HCT116 (cell line): ENCODE results near the gene ZHX3. TPM values are rescaled to one million over a fixed set of nuclear protein-coding genes. Genes with fewer than 3 reads are reported as not detected.

ENCODE experiments used
- ATAC-seq: fragments of 200-7000 bp; cut with Tn5 transposase; 2 replicates; pipeline ENCODE4 v1.9.1; 2020; ENCODE audit warnings: mild to moderate bottlenecking, moderate library complexity
- BruUV-seq: library from RNA; stranded (reverse); fragments of 400-500 nt; replicated peaks from 2 replicates; lab custom pipeline; 2021; lab: Mats Ljungman, UMichigan
- CTCF ChIA-PET: fragments of 300-600 bp; sonication (Branson Sonifier 250); formaldehyde crosslinking; loops from one replicate; lab custom pipeline; 2021; ENCODE audit warnings: antibody characterized with exemption; lab: Charles Lee
- POLR2A ChIA-PET: fragments of 300-600, 350-600 bp; sonication (Branson Sonifier 250); formaldehyde crosslinking; loops from one replicate; lab custom pipeline; 2021; ENCODE audit warnings: antibody characterized with exemption; lab: Charles Lee
- RAD21 ChIA-PET, 2 experiments: fragments of 300-600 bp; sonication (Branson Sonifier 250); formaldehyde crosslinking; loops; one replicate each; lab custom pipeline; 2023; ENCODE audit warnings: low total read pairs in 2 of 2; ENCODE audit not compliant: uncharacterized antibody in 2 of 2, unreplicated experiment in 2 of 2, low non-redundant PET in 1 of 2; lab: Charles Lee
- DNase-seq: peaks from one replicate; pipeline ENCODE4 v3.0.0-alpha.2; 2010; ENCODE audit warnings: low read depth, low spot score
- H2AFZ ChIP-seq: fragments of 200-600 bp; shearing (Covaris generic), sonication (generic); 2 replicates; pipeline ENCODE4 v1.6.1; 2017; ENCODE audit warnings: low read depth, mixed run types, mixed read lengths, antibody characterized with exemption, low read length; ENCODE audit not compliant: poor library complexity, severe bottlenecking
- H3K27ac ChIP-seq: 2 replicates; pipeline ENCODE4 v1.5.1; 2012; ENCODE audit warnings: low read depth, low read length
- H3K27me3 ChIP-seq: fragments of 200-600 bp; sonication (generic); 2 replicates; pipeline ENCODE4 v1.6.1; 2016; ENCODE audit warnings: mixed run types, low read length, mixed read lengths; ENCODE audit not compliant: insufficient read depth
- H3K36me3 ChIP-seq, 2 experiments: fragments of 200-500 bp in 1 of 2; fragments of 200-600 bp in 1 of 2; sonication (Bioruptor generic) in 1 of 2; sonication (generic) in 1 of 2; 2 replicates each; pipeline versions ENCODE4 v1.5.1 to v1.6.1; 2014 to 2016; ENCODE audit warnings: low read length in 2 of 2, inconsistent platforms in 1 of 2, mixed read lengths in 1 of 2, mixed run types in 1 of 2; ENCODE audit not compliant: insufficient read depth in 2 of 2, control insufficient read depth in 1 of 2
- H3K4me1 ChIP-seq, 2 experiments: fragments of 200-600 bp in 1 of 2; sonication (generic) in 1 of 2; 2 replicates each; pipeline versions ENCODE4 v1.5.1 to v1.6.1; 2012 to 2017; ENCODE audit warnings: low read length in 2 of 2, inconsistent platforms in 1 of 2, mild to moderate bottlenecking in 1 of 2, mixed read lengths in 1 of 2, mixed run types in 1 of 2, moderate library complexity in 1 of 2; ENCODE audit not compliant: insufficient read depth in 2 of 2, control insufficient read depth in 1 of 2
- H3K4me2 ChIP-seq: fragments of 200-600 bp; sonication (generic); 2 replicates; pipeline ENCODE4 v1.6.1; 2017; ENCODE audit warnings: mixed run types, low read length, mixed read lengths
- H3K4me3 ChIP-seq, 2 experiments: fragments of 200-600 bp in 1 of 2; sonication (generic) in 1 of 2; replicated peaks in 1 of 2; 2 replicates each; pipeline ENCODE4 v1.5.1; 2011 to 2016; ENCODE audit warnings: low read length in 2 of 2, control low read depth in 1 of 2, low read depth in 1 of 2, mild to moderate bottlenecking in 1 of 2, mixed read lengths in 1 of 2, mixed run types in 1 of 2
- H3K79me2 ChIP-seq: fragments of 200-600 bp; sonication (generic); 2 replicates; pipeline ENCODE4 v1.6.1; 2017; ENCODE audit warnings: mild to moderate bottlenecking, mixed run types, low read length, moderate library complexity, mixed read lengths; ENCODE audit not compliant: insufficient read depth
- H3K9ac ChIP-seq: fragments of 200-600 bp; sonication (generic); 2 replicates; pipeline ENCODE4 v1.6.1; 2016; ENCODE audit warnings: low read length, mixed read lengths
- H3K9me2 ChIP-seq: fragments of 200-600 bp; sonication (generic), shearing (Covaris generic); 2 replicates; pipeline ENCODE4 v1.6.1; 2017; ENCODE audit warnings: mixed run types, mild to moderate bottlenecking, moderate library complexity; ENCODE audit not compliant: insufficient read depth
- H3K9me3 ChIP-seq, 2 experiments: fragments of 200-500 bp in 1 of 2; fragments of 200-600 bp in 1 of 2; sonication (Bioruptor generic) in 1 of 2; sonication (generic) in 1 of 2; 2 replicates each; pipeline ENCODE4 v1.6.1; 2014 to 2017; ENCODE audit warnings: low read length in 2 of 2, mixed read lengths in 2 of 2, inconsistent platforms in 1 of 2, low read depth in 1 of 2, mild to moderate bottlenecking in 1 of 2, mixed run types in 1 of 2, moderate library complexity in 1 of 2; ENCODE audit not compliant: control insufficient read depth in 1 of 2, insufficient read depth in 1 of 2
- H4K20me1 ChIP-seq: fragments of 200-600 bp; sonication (generic), shearing (Covaris generic); 2 replicates; pipeline ENCODE4 v1.6.1; 2017; ENCODE audit warnings: mixed run types, mild to moderate bottlenecking, moderate library complexity; ENCODE audit not compliant: insufficient read depth
- CBX3 ChIP-seq: IDR thresholded peaks from 2 replicates; pipeline ENCODE4 v1.6.1; 2012; ENCODE audit warnings: low read depth
- CEBPB ChIP-seq: IDR thresholded peaks from 2 replicates; pipeline ENCODE4 v1.6.1; 2012; ENCODE audit warnings: low read depth
- ELF1 ChIP-seq: IDR thresholded peaks from 2 replicates; pipeline ENCODE4 v1.6.1; 2012; ENCODE audit warnings: low read depth, borderline replicate concordance
- FOSL1 ChIP-seq: IDR thresholded peaks from 2 replicates; pipeline ENCODE4 v1.6.1; 2012; ENCODE audit warnings: low read depth
- POLR2A ChIP-seq: IDR thresholded peaks from 2 replicates; pipeline ENCODE4 v1.7.0; 2011; ENCODE audit warnings: borderline replicate concordance; ENCODE audit not compliant: insufficient read depth, insufficient read length; ENCODE audit errors: extremely low read depth
- POLR2AphosphoS5 ChIP-seq: IDR thresholded peaks from 2 replicates; pipeline ENCODE4 v1.6.1; 2011; ENCODE audit warnings: mild to moderate bottlenecking, low read depth, low read length, moderate library complexity
- REST ChIP-seq: IDR thresholded peaks from 2 replicates; pipeline ENCODE4 v1.6.1; 2012; ENCODE audit warnings: low read depth
- SRF ChIP-seq: IDR thresholded peaks from 2 replicates; pipeline ENCODE4 v1.6.1; 2012; ENCODE audit warnings: low read depth
- ZBTB33 ChIP-seq: IDR thresholded peaks from 2 replicates; pipeline ENCODE4 v1.6.1; 2011; ENCODE audit warnings: mild to moderate bottlenecking, low read length, moderate library complexity; ENCODE audit not compliant: insufficient replicate concordance; ENCODE audit errors: extremely low read depth
- ZNF274 ChIP-seq: fragments of 200-500 bp; sonication (Bioruptor generic); IDR thresholded peaks from 2 replicates; pipeline ENCODE4 v1.6.1; 2014; ENCODE audit warnings: mild to moderate bottlenecking, low read depth, low read length, inconsistent platforms
- intact Hi-C: fragments of 100-400 bp; cut with micrococcal nuclease; formaldehyde crosslinking; loops from 2 replicates; pipeline ENCODE4 v1.10.0; 2022
- total RNA-seq: library from RNA; stranded (reverse); gene quantifications from one replicate; pipeline ENCODE4 v1.2.1, GENCODE V29; 2021; ENCODE audit not compliant: unreplicated experiment

ZHX3 gene
- total RNA-seq, 1 experiment from 2014 or later, result 13.3 TPM

GRCh38 chr20:41174373-41174772 is 143.2 kb downstream of the ZHX3 start:
- Histone ChIP-seq H2AFZ (no peak overlapping the region), H3K4me3 (no peak overlapping the region), H3K27me3 (no peaks in the 10 kb centered on the region), H3K27ac (no peak overlapping the region), H3K9me2 (no peaks in the 10 kb centered on the region), H3K79me2 (no peaks in the 10 kb centered on the region)
- ATAC-seq, result no peak
- no peak for DNase-seq
- RAD21 ChIA-PET, result no interaction called here
- CTCF ChIA-PET, result interaction anchor here (1.1 kb wide), 1 partner anchor 165 kb away, joined by 5 read pairs; no protein-coding TSS in a partner anchor
- no TSS peak for BruUV-seq
- TF ChIP-seq SRF, result no peak
- TF ChIP-seq POLR2AphosphoS5, result no peak
- TF ChIP-seq ZNF274, result no peak
- no peak for TF ChIP-seq CBX3
- no peak for TF ChIP-seq POLR2A
- no peak for TF ChIP-seq ZBTB33
- TF ChIP-seq REST, result no peak
- TF ChIP-seq CEBPB, result no peak
- no peak for TF ChIP-seq FOSL1
- no peak for TF ChIP-seq ELF1
- TF ChIP-seq, all 23 proteins: peak for 0
- H4K20me1 ChIP-seq, result no peaks in the 10 kb centered on the region
- POLR2A ChIA-PET, result no interaction called here
- intact Hi-C loops, result loop anchor here (5.0 kb wide), 1 partner anchor 238 kb away; no protein-coding TSS in a partner anchor
- H3K9me3 ChIP-seq, result no peaks in the 10 kb centered on the region
- peaks cover 3 to 16% of the 10 kb centered on the region in 2 experiments; a peak in 3 of 4 replicates for H3K4me1 ChIP-seq
- H3K9ac ChIP-seq, result no peak overlapping the region
- peaks cover 12 to 14% of the 10 kb centered on the region in 2 experiments; a peak in 3 of 4 replicates for H3K36me3 ChIP-seq
- H3K4me2 ChIP-seq, result no peak overlapping the region
